Islet precursor cell (in vitro differentiated cells): Measurements from ENCODE around the gene GLRX2.

Experiments used
- DNase-seq: peaks from one replicate; pipeline ENCODE4 v3.0.0-alpha.2; 2018

Gene GLRX2

GRCh38 chr1:193110864-193111263 is 5.7 kb upstream of the GLRX2 start:
- DNase-seq, result no peak

- no peak for DNase-seq
These were observed 5.0 kb upstream of the GLRX2 start for GRCh38 chr1:193110246-193110645.

DNA sequence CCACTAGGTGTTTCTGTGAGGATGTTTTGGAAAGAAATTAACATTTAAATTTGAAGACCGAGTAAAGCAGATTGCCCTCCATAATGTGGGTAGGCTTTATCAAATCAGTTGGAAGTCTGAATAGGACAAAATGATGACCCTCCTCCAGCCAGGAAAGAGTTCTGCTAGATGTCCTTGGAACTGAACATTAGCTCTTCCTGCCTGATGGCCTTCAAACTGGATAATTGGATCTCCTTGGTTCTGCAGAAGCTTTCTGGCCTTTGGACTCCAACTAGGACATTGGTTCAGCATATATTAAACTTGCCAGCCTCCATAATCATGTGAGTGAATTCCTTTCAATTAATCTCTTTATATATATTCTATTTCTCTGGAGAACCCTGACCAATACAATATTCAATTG is 4.4 kb upstream of the GLRX2 start:
- no peak for DNase-seq

- DNase-seq, result no peak
These were observed 3.3 kb upstream of the GLRX2 start for GRCh38 chr1:193108471-193108870.

- no peak for DNase-seq
These were observed 585 bp upstream of the GLRX2 start for GRCh38 chr1:193105821-193106177.

DNA sequence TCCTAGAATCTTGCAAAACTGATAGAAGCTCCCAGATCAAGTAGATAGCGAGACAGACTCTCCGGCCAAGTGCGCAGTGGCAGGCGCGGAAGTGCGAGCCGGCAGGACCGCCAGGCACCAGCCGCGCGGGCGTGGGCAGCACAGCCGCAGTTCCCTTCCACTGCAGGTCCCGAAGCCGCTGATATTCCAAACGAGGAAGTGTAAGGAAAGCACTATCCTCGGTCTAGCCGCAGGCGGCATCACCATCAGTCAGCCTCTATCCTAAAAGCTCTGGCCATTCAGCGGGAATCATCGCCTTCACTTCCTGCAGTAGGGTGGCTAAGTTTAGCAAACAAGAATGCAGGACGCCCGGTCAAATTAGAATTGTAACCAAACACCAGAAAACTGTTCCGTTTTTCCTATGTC is 710 bp downstream of the GLRX2 start:
- peak; percentile 85 for DNase-seq

- no peak for DNase-seq
These were observed 1.3 kb downstream of the GLRX2 start for GRCh38 chr1:193103759-193104501.

DNA sequence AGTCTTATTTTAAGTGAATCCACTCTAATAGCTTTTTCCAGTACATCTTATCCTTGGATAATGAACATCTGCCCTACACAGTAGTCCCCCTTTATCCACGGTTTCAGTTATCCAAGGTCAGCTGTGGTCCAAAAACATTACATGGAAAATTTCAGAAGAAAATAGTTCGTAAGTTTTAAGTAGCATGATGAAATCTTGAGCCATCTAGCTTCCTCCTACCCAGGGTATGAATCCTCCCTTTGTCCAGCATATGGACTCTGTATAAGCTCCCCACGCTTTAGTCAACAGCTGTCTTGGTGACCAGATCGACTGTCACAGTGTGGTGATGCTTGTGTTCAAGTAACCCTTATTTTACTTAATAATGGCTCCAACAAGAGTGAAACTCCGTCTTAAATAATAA is 2.6 kb downstream of the GLRX2 start:
- no peak for DNase-seq

DNA sequence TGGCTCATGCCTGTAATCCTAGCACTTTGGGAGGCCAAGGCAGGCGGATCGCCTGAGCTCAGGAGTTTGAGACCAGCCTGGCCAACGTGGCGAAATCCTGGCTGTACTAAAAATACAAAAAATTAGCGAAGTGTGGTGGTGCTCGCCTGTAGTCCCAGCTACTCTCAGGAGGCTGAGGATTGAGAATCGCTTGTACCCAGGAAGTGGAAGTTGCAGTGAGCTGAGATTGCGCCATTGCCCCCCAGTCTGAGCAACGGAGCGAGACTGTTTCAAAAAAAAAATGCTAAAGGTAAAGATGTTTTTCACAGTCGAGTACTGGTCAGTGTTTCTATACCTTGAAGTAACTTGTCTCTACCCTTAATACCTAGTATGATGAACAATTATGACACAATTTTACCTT is 11.1 kb downstream of the GLRX2 start:
- no peak for DNase-seq

DNA sequence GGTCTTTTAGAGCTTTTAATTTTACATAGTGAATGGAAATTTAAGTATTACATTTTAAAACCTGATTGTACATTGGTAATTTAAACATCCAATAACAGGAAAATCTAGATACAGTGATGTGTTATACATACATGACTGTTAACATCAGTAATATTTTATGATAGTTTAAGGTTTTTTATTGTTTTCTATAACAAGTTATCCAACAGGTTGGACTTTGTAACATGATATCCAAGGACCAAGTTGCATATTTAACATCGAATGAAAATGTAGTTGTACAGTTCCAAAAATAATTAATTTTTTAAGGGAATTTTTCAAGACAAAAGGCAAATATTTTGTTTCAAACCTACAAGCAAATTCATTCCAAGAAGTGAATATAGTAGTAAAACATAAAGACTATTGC is 14.3 kb downstream of the GLRX2 start:
- DNase-seq, result no peak

- no peak for DNase-seq
These were observed 17.3 kb downstream of the GLRX2 start for GRCh38 chr1:193087893-193088292.

GRCh38 chr1:193086342-193086741 is 18.9 kb downstream of the GLRX2 start:
- no peak for DNase-seq

GRCh38 chr1:193085263-193085662 is 20.0 kb downstream of the GLRX2 start:
- DNase-seq, result no peak

DNA sequence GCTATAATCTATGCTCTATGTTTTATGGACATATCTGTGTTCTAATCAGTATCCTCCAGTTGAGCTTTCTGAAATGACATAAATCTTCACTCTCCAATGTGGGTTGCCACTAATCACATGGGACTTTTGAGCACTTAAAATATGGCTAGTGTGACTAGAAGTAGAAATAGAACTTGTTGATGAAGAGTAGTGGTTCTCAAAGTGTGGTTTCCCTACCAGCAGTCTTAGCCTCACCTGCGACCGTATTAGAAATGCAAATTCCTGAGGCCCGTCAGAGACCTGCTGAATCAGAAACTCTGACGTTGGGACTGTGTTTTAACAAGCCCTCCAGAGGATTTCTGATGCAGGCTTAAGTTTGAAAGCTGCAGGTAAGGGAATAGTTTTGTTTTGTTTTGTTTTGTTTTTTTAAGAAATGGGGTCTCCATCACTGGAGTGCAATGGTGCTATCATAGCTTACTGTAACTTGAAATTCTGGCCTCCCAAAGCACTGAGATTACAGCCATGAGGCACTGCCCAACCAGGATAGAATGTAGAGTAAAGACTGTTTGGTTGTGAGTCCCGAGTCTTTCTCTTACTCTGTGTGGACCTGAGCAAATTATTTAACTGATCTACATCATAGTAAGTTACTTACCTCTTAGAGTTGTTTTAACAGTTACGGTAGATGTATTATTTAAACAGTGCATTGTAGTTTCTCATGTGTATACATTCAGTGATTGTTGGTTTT is 21.7 kb downstream of the GLRX2 start:
- no peak for DNase-seq

DNA sequence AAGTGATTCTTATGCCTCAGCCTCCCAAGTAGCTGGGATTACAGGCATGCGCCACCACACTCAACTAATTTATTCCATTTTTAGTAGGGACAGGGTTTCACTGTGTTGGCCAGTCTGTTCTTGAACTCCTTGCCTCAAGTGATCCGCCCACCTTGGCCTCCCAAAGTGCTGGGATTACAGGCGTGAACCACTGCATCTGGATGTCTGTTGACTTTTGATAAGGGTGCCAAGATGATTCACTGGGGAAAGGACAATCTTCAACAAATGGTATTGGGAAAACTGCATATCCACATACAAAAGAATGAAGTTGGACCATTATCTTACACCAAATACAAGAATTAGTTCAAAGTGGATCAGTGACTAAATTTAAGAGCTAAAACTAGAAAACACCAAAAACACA is 26.0 kb downstream of the GLRX2 start:
- no peak for DNase-seq

- no peak for DNase-seq
These were observed 27.2 kb downstream of the GLRX2 start for GRCh38 chr1:193077991-193078390.

GRCh38 chr1:193070942-193071341 is 34.3 kb downstream of the GLRX2 start:
- DNase-seq, result no peak

- DNase-seq, result no peak
These were observed 34.8 kb downstream of the GLRX2 start for GRCh38 chr1:193070386-193070753.

GRCh38 chr1:193069748-193070385 is 35.3 kb downstream of the GLRX2 start:
- peak; percentile 59 for DNase-seq

- no peak for DNase-seq
These were observed 37.2 kb downstream of the GLRX2 start for GRCh38 chr1:193068013-193068412.

- DNase-seq, result no peak
These were observed 38.6 kb downstream of the GLRX2 start for GRCh38 chr1:193066606-193067005.

GRCh38 chr1:193065954-193066353 is 39.3 kb downstream of the GLRX2 start:
- no peak for DNase-seq

- DNase-seq, result no peak
These were observed 42.3 kb downstream of the GLRX2 start for GRCh38 chr1:193062698-193063463.

DNA sequence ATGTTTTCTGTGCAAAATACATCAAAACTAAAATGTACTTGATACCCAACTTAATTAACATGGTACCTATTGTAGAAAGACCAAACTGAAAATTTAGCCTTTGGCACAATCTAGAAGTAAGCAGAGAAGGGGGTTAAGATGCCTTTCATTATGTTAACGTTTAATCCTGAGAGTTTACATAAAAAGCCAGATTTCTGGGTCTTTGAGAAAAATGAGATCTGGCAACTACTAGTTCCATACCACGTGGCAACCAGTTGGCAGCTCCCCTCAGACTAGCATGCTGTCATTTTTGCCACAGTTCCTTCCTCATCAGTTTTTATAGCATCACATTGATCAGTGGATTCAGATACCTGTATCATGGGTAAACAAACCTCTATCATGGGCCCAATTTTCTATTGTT is 44.3 kb downstream of the GLRX2 start:
- DNase-seq, result no peak
